Progenitor cell of endocrine pancreas (in vitro differentiated cells): ENCODE measurements around the gene TMEM170B. TPM values are rescaled to one million over a fixed set of nuclear protein-coding genes. Genes with fewer than 3 reads are reported as not detected.

Source experiments
- DNase-seq: peaks from one replicate; pipeline ENCODE4 v3.0.0; 2021; ENCODE audit warnings: low spot score; ENCODE audit not compliant: unreplicated experiment
- H3K27ac Mint-ChIP-seq: 2 replicates; pipeline ENCODE4 v1.8.0; 2021; ENCODE audit warnings: mild to moderate bottlenecking, moderate library complexity, mixed read lengths
- H3K27me3 Mint-ChIP-seq: 2 replicates; pipeline ENCODE4 v1.8.0; 2021; ENCODE audit warnings: mixed read lengths
- H3K36me3 Mint-ChIP-seq: 2 replicates; pipeline ENCODE4 v1.8.0; 2022; ENCODE audit warnings: mixed read lengths; ENCODE audit not compliant: insufficient read depth
- H3K4me1 Mint-ChIP-seq: 2 replicates; pipeline ENCODE4 v1.8.0; 2021; ENCODE audit warnings: low read depth, mixed read lengths
- H3K4me3 Mint-ChIP-seq: 2 replicates; pipeline ENCODE4 v1.8.0; 2021; ENCODE audit warnings: low read depth, mild to moderate bottlenecking, moderate library complexity, mixed read lengths
- H3K9me3 Mint-ChIP-seq: 2 replicates; pipeline ENCODE4 v1.8.0; 2021; ENCODE audit warnings: low read depth, mixed read lengths
- total RNA-seq: library from RNA; stranded (reverse); gene quantifications from 2 replicates; pipeline ENCODE4 v1.2.1, GENCODE V29; 2021
- TF ChIP-seq, protein P1 (sequence below): fragments of 200-600 bp; sonication (generic); IDR thresholded peaks from one replicate; pipeline ENCODE4 v1.5.0; 2021; ENCODE audit warnings: antibody characterized with exemption, mild to moderate bottlenecking; ENCODE audit not compliant: unreplicated experiment

Gene TMEM170B
- total RNA-seq, 1 donor from 2014 or later: 7.6 TPM

DNA sequence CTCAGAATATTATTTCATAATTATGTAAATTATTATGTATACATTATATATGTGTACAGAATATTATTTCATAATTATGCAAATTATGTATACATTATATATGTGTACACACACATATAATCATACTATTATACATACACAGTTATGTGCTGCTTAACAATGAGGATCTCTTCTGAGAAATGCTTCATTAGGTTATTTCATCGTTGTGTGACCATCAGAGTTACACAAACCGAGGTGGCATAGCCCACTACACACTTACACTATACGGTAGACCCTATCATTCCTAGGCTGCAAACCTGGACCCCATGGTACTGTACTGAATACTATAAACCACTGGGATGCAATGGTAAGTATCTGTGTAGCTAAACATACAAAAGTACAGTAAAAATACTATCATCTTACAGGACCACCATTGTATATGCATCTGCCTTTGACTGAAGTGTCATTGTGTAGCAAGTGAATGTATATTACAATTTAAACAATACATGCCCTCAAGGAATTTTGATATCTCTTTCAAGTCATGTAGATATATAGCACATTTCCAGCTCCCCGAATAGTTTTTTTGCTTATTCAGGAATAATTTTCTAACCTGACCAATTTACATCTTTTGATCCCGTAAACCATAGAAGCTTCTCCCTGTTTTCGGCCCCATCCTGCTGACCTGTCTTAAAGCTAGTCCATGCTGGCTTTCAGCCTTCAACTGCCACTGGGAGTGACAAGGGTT lies 71.2 kb downstream of the TMEM170B start:
- peaks cover 13% of the 10 kb centered on the region for H3K4me1 Mint-ChIP-seq
- TF ChIP-seq, protein P1, sequence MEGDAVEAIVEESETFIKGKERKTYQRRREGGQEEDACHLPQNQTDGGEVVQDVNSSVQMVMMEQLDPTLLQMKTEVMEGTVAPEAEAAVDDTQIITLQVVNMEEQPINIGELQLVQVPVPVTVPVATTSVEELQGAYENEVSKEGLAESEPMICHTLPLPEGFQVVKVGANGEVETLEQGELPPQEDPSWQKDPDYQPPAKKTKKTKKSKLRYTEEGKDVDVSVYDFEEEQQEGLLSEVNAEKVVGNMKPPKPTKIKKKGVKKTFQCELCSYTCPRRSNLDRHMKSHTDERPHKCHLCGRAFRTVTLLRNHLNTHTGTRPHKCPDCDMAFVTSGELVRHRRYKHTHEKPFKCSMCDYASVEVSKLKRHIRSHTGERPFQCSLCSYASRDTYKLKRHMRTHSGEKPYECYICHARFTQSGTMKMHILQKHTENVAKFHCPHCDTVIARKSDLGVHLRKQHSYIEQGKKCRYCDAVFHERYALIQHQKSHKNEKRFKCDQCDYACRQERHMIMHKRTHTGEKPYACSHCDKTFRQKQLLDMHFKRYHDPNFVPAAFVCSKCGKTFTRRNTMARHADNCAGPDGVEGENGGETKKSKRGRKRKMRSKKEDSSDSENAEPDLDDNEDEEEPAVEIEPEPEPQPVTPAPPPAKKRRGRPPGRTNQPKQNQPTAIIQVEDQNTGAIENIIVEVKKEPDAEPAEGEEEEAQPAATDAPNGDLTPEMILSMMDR: no peak
- DNase-seq: no peak
- H3K27ac Mint-ChIP-seq: no peak overlapping the region
- no peak overlapping the region for H3K4me3 Mint-ChIP-seq
- H3K27me3 Mint-ChIP-seq: no peaks in the 10 kb centered on the region
- H3K9me3 Mint-ChIP-seq: no peaks in the 10 kb centered on the region
- H3K36me3 Mint-ChIP-seq: no peaks in the 10 kb centered on the region

DNA sequence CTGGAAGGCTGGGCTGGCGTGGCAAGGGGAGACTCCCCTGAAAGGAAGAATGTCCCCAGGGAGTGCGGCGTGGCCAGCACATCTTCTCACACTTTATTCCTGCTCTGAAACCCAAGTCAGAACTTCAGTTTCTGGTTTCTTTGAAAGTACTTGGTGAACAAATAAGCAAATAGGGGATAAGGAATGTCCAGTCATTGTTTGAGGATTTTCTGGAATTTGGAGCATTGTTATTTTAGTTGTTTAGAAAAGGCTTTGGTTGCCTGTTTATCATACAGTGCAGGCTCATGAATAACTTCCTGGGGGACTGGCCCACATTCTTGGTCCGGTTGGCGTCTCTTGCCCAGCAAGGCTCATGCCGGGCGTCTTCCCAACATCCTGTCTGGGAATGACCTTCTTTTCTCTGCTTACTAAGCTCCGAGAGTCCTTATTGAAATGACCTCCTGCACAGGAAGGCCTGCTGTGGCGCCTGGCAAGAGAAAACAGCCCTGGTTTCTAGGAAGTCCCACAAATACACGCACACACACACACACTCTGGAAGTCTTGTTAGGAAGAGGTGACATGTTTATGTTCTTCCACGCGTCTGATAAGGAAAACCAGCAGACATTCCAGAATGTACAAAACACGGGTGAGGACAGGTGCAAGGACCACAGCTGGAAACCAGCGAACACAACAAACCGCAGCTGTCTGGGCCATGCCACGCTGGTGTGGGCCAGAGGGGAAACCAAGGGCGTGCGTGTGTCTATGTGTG lies 71.9 kb downstream of the TMEM170B start:
- no peak for DNase-seq
- Mint-ChIP-seq H3K9me3 (no peaks in the 10 kb centered on the region), H3K4me1 (peaks cover 13% of the 10 kb centered on the region), H3K27me3 (no peaks in the 10 kb centered on the region), H3K36me3 (no peaks in the 10 kb centered on the region), H3K4me3 (no peak overlapping the region), H3K27ac (peak overlapping the region; percentile 66)
- TF ChIP-seq, protein P1: no peak

DNA sequence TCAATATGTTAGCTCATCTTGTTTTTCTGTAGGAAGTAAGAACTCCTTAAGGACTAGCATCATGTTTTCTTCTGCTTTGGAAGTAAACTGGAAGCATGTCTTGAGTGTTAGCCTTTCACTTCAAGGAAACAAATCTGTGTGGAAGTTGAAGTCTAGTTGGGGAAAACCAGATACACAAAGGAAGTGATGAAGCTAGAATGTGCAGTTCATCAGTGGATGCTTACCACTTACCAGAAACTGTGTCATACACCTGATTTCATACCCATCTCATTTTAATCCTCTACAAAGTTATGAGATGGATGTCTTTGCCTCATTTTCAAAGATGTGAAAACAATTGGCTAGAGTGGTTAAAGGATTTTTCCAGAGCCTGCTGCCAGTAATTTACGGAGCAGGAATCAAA lies 75.8 kb downstream of the TMEM170B start:
- Mint-ChIP-seq H3K9me3 (no peaks in the 10 kb centered on the region), H3K27me3 (no peaks in the 10 kb centered on the region), H3K4me3 (no peak overlapping the region), H3K4me1 (peaks cover 7% of the 10 kb centered on the region), H3K36me3 (no peaks in the 10 kb centered on the region), H3K27ac (no peak overlapping the region)
- TF ChIP-seq, protein P1: no peak
- no peak for DNase-seq

DNA sequence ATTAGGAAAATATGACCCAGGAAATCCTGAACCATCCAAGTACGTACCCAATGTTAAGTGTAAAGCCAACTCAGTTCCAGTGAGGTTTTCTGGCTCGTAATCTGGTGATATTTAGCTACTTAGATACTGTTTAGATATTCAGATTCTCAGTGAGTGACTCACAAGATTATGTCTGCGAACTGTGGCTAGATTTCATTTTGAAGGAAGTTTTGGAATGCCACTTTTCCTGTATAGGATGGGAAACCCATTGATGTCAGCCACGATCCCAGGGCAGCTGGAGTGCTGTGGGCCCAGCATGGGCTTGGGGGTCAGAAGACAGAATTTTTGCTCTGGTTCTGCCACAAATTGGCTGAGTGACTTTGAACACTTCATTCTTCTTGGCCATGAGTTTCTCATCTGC lies 76.3 kb downstream of the TMEM170B start:
- Mint-ChIP-seq H3K4me1 (peaks cover 7% of the 10 kb centered on the region), H3K27me3 (no peaks in the 10 kb centered on the region), H3K27ac (no peak overlapping the region), H3K9me3 (no peaks in the 10 kb centered on the region), H3K36me3 (no peaks in the 10 kb centered on the region), H3K4me3 (no peak overlapping the region)
- no peak for DNase-seq
- TF ChIP-seq, protein P1: no peak

DNA sequence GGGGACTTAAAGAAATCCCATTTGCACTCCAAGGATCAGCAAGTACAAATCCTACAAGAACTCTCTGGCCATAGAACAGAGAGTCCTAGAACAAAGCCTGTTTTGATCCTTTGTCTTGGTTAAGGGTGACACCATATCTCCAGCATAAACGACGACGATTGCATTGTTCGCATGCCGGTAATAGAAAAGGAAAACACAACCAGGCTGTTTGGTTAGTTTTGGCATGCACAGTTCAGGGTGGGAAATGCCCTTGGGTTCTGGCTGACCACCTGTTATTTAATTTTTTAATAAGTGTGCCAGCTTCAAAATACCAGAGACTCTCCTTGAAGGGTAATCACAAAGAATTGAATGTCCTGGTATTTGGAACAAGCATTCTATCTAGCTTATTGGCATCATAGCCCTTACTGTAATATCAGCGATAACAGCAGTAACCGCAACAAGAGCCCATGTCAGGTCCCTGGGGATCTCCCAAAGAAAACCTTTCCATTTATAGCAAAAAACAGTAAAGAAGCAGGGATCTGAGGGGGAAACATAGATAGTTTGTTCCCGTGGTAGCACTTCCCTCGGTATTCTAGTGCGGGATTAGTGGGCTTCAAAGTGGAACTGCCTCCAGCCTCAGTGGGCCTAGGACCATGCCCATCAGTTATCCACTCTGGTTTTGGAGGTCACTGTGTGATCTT lies 77.1 kb downstream of the TMEM170B start:
- no peak for DNase-seq
- Mint-ChIP-seq H3K27ac (no peak overlapping the region), H3K27me3 (no peaks in the 10 kb centered on the region), H3K4me1 (peaks cover 2% of the 10 kb centered on the region), H3K36me3 (no peaks in the 10 kb centered on the region), H3K4me3 (no peak overlapping the region), H3K9me3 (no peaks in the 10 kb centered on the region)
- TF ChIP-seq, protein P1: no peak
